NB4 (cell line): ENCODE data around the gene PROZ.

ENCODE experiments used
- CTCF ChIP-seq: IDR thresholded peaks from one replicate; pipeline ENCODE4 v1.5.1; 2012; ENCODE audit warnings: low read depth, low read length
- MAX ChIP-seq: IDR thresholded peaks from 2 replicates; pipeline ENCODE4 v1.6.1; 2011; ENCODE audit warnings: low read depth, low read length
- MYC ChIP-seq: IDR thresholded peaks from 2 replicates; pipeline ENCODE4 v1.6.1; 2011; ENCODE audit warnings: low read depth, low read length
- POLR2A ChIP-seq: IDR thresholded peaks from 2 replicates; pipeline ENCODE4 v1.6.1; 2011; ENCODE audit warnings: mild to moderate bottlenecking; ENCODE audit not compliant: insufficient read length; ENCODE audit errors: extremely low read depth

- TF ChIP-seq CTCF (no peak), POLR2A (no peak), MYC (no peak), MAX (no peak)
Measured at GRCh38 chr13:113109151-113110047, 49.0 kb upstream of the PROZ start.
